Activated T-helper 9 cell treated with anti-CD3 and anti-CD28 coated beads, Interleukin-2, amount 50 U/mL, for 16 hours (primary cell): Measurements from ENCODE around the gene CDC45.

Experiments
- DNase-seq: peaks from one replicate; pipeline ENCODE4 v3.0.0-alpha.2; 2020; ENCODE audit warnings: low read depth

Gene CDC45

GRCh38 chr22:19565382-19566278 is 85.9 kb downstream of the CDC45 start:
- DNase-seq: no peak

- no peak for DNase-seq
These were observed 86.8 kb downstream of the CDC45 start for GRCh38 chr22:19566279-19567156.

GRCh38 chr22:19567157-19568009 is 87.7 kb downstream of the CDC45 start:
- no peak for DNase-seq

GRCh38 chr22:19568337-19569275 is 88.9 kb downstream of the CDC45 start:
- DNase-seq: no peak

GRCh38 chr22:19569276-19569640 is 89.5 kb downstream of the CDC45 start:
- DNase-seq: no peak

- DNase-seq: no peak
These were observed 90.3 kb downstream of the CDC45 start for GRCh38 chr22:19569976-19570375.
